ENCODE measurements around the gene CD7.

DNA sequence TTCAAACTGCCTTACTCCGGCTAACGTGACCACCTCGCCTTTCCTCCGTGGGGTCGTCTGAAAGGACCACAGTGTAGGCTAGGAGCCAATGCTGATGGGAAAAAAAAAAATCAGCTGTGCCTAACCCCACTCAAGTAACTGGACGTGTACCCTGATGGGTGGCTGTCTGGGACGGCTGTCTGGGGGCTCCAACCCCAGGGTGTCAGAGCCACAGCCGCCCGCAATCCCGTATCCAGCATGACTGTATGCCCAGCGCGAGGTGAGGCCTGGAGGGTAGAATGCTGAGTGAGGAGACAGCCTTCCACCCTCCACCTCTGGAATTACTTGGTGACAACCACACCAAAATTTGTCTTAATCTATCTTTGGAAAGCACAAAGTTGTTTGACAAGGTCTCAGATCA, 46.8 kb downstream of the CD7 start:
- TF ChIP-seq, protein P1, sequence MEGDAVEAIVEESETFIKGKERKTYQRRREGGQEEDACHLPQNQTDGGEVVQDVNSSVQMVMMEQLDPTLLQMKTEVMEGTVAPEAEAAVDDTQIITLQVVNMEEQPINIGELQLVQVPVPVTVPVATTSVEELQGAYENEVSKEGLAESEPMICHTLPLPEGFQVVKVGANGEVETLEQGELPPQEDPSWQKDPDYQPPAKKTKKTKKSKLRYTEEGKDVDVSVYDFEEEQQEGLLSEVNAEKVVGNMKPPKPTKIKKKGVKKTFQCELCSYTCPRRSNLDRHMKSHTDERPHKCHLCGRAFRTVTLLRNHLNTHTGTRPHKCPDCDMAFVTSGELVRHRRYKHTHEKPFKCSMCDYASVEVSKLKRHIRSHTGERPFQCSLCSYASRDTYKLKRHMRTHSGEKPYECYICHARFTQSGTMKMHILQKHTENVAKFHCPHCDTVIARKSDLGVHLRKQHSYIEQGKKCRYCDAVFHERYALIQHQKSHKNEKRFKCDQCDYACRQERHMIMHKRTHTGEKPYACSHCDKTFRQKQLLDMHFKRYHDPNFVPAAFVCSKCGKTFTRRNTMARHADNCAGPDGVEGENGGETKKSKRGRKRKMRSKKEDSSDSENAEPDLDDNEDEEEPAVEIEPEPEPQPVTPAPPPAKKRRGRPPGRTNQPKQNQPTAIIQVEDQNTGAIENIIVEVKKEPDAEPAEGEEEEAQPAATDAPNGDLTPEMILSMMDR (IDR thresholded peaks at IDR 0.05): no peak
- no peak for TF ChIP-seq POLR2A (IDR thresholded peaks at IDR 0.05)

All from esophagus squamous epithelium (tissue), 4 donors.